ENCODE results near the gene ABCC11. TPM values are rescaled to one million over a fixed set of nuclear protein-coding genes. Genes with fewer than 3 reads are reported as not detected.

ABCC11 gene
- total and polyA plus RNA-seq, 8 donors = 0.03 to 0.73 TPM; not detected in 6

GRCh38 chr16:48146131-48146530 is 101.2 kb downstream of the ABCC11 start:
- H3K27me3 ChIP-seq = no peaks in the 10 kb centered on the region
- intact Hi-C loops (cut with DNase I; ENCODE audit: low total_unique reads) = no loop called here
- peaks cover 0 to 16% (median 4%) of the 10 kb centered on the region in 4 donors for H3K9me3 ChIP-seq
- H3K27ac ChIP-seq = no peak overlapping the region
- no peak overlapping the region for H3K4me3 ChIP-seq
- no peak for DNase-seq
- H3K4me1 ChIP-seq = no peaks in the 10 kb centered on the region
- no peaks in the 10 kb centered on the region for H3K36me3 ChIP-seq
- WGBS, 5 donors = 77 to 92% (median 85%) methylated on average over 5 to 7 of the region's 7 CpGs
- no peak for TF ChIP-seq CTCF (IDR thresholded peaks at IDR 0.05)
- TF ChIP-seq EP300 (IDR thresholded peaks at IDR 0.05) = no peak
- TF ChIP-seq POLR2A (IDR thresholded peaks at IDR 0.05) = no peak
- no peak for TF ChIP-seq POLR2AphosphoS5 (IDR thresholded peaks at IDR 0.05)

- Histone ChIP-seq H3K4me1 (no peaks in the 10 kb centered on the region), H3K9me3 (peaks cover 0 to 7% (median 0%) of the 10 kb centered on the region in 4 donors), H3K27me3 (no peaks in the 10 kb centered on the region), H3K27ac (no peak overlapping the region), H3K36me3 (no peaks in the 10 kb centered on the region), H3K4me3 (no peak overlapping the region)
- no peak for DNase-seq
- TF ChIP-seq POLR2AphosphoS5 (IDR thresholded peaks at IDR 0.05) (no peak), POLR2A (IDR thresholded peaks at IDR 0.05) (no peak), EP300 (IDR thresholded peaks at IDR 0.05) (no peak), CTCF (IDR thresholded peaks at IDR 0.05) (no peak)
- 93 to 97% (median 94%) methylated on average over 9 of the region's 9 CpGs for WGBS, 5 donors
- intact Hi-C loops (cut with DNase I; ENCODE audit: low total_unique reads) = no loop called here
These were observed 103.4 kb downstream of the ABCC11 start for GRCh38 chr16:48143812-48144368.

- no peaks in the 10 kb centered on the region for H3K9me3 ChIP-seq
- TF ChIP-seq CTCF (IDR thresholded peaks at IDR 0.05) (no peak), POLR2AphosphoS5 (IDR thresholded peaks at IDR 0.05) (no peak), POLR2A (IDR thresholded peaks at IDR 0.05) (no peak), EP300 (IDR thresholded peaks at IDR 0.05) (no peak)
- H3K36me3 ChIP-seq = no peaks in the 10 kb centered on the region
- 88 to 96% (median 94%) methylated on average over 6 of the region's 6 CpGs for WGBS, 5 donors
- intact Hi-C loops (cut with DNase I; ENCODE audit: low total_unique reads) = no loop called here
- H3K27me3 ChIP-seq = no peaks in the 10 kb centered on the region
- H3K27ac ChIP-seq = no peak overlapping the region
- DNase-seq = no peak
- H3K4me1 ChIP-seq = no peaks in the 10 kb centered on the region
- H3K4me3 ChIP-seq = no peak overlapping the region
These were observed 106.5 kb downstream of the ABCC11 start for GRCh38 chr16:48140821-48141220.

- no peak overlapping the region for H3K27ac ChIP-seq
- WGBS, 5 donors = 87 to 94% (median 92%) methylated on average over 3 of the region's 3 CpGs
- no peak overlapping the region for H3K4me3 ChIP-seq
- H3K36me3 ChIP-seq = no peaks in the 10 kb centered on the region
- no peaks in the 10 kb centered on the region for H3K9me3 ChIP-seq
- H3K4me1 ChIP-seq = peaks cover 0 to under 1% (median 0%) of the 10 kb centered on the region in 4 donors
- H3K27me3 ChIP-seq = no peaks in the 10 kb centered on the region
- intact Hi-C loops (cut with DNase I; ENCODE audit: low total_unique reads) = no loop called here
- TF ChIP-seq POLR2A (IDR thresholded peaks at IDR 0.05) = no peak
- TF ChIP-seq EP300 (IDR thresholded peaks at IDR 0.05) = no peak
- TF ChIP-seq CTCF (IDR thresholded peaks at IDR 0.05) = no peak
- no peak for TF ChIP-seq POLR2AphosphoS5 (IDR thresholded peaks at IDR 0.05)
- DNase-seq = no peak
These were observed 107.8 kb downstream of the ABCC11 start for GRCh38 chr16:48139517-48139916.
